A673 (cell line): ENCODE results near the gene SETD1A.

Source experiments
- EZH2 ChIP-seq: fragments of 200-600 bp; sonication (generic); IDR thresholded peaks from 2 replicates; pipeline ENCODE4 v1.6.1; 2017; ENCODE audit warnings: borderline replicate concordance, low read depth, mild to moderate bottlenecking, mixed read lengths, antibody characterized with exemption, low read length; ENCODE audit not compliant: poor library complexity, severe bottlenecking
- TF ChIP-seq, protein P1 (sequence below): fragments of 300-800, 200-600 bp; sonication (generic); conservative IDR thresholded peaks from 2 replicates; pipeline ENCODE4 v1.5.1; 2017; ENCODE audit warnings: low read depth, mild to moderate bottlenecking, antibody characterized with exemption, low read length, moderate library complexity, mixed read lengths

DNA sequence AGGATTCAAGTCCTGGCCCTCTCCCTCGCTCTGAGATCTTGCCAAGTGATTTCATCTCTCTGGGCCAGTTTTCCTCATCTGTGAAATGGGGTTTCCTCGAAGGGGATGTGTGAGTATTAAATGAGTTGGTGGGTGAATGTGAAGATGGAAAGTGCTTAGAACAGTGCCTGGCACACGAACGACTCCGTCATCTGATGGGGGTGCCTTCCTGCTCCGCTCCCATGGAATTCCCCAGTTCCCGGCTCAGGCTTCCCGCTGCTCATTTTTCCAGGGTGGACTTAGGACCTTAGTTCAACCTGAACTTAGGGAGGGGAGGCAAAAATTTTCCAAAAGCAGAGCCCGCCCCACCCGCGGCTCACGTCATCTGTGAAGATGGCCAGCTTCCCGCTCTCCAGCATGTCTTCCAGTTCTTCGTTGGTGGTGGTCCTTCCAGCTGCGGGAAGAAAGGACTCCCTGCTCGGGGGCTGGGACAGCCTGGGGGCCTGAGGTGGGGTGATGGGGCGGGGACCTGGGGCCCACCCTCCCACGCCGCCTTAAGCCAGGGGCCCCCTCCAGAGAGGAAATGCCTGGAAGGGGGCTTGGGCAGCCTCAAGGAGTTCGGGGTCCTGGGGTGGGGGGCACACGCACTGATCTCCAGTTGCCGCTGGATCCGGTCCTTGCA, 38.9 kb downstream of the SETD1A start:
- TF ChIP-seq, protein P1, sequence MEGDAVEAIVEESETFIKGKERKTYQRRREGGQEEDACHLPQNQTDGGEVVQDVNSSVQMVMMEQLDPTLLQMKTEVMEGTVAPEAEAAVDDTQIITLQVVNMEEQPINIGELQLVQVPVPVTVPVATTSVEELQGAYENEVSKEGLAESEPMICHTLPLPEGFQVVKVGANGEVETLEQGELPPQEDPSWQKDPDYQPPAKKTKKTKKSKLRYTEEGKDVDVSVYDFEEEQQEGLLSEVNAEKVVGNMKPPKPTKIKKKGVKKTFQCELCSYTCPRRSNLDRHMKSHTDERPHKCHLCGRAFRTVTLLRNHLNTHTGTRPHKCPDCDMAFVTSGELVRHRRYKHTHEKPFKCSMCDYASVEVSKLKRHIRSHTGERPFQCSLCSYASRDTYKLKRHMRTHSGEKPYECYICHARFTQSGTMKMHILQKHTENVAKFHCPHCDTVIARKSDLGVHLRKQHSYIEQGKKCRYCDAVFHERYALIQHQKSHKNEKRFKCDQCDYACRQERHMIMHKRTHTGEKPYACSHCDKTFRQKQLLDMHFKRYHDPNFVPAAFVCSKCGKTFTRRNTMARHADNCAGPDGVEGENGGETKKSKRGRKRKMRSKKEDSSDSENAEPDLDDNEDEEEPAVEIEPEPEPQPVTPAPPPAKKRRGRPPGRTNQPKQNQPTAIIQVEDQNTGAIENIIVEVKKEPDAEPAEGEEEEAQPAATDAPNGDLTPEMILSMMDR = no peak
- no peak for TF ChIP-seq EZH2
